T-cell (primary cell): ENCODE results near the gene FHOD3. TPM values are rescaled to one million over a fixed set of nuclear protein-coding genes. Genes with fewer than 3 reads are reported as not detected.

Source experiments
- ATAC-seq, 4 experiments: fragments of 200-7000 bp in 3 of 4; fragments of 150-1000 bp in 1 of 4; cut with Tn5 transposase; replicated peaks in 1 of 4; 1 replicate in 3 of 4; 2 replicates in 1 of 4; pipeline ENCODE4 v1.10.0; 2021; ENCODE audit warnings: moderate library complexity in 3 of 4, mild to moderate bottlenecking in 2 of 4, moderate number of reproducible peaks in 1 of 4
- CTCF ChIA-PET, 2 donors: fragments of 300-600 bp; sonication (Branson Sonifier 250); formaldehyde crosslinking; loops; one replicate each; lab custom pipeline; 2022; ENCODE audit warnings: antibody characterized with exemption in 2 of 2; lab: Charles Lee
- POLR2A ChIA-PET, 2 donors: fragments of 300-600 bp; sonication (Branson Sonifier 250); formaldehyde crosslinking; loops; one replicate each; lab custom pipeline; 2022; ENCODE audit warnings: antibody characterized with exemption in 2 of 2; lab: Charles Lee
- DNase-seq, 35 experiments: peaks; one replicate each; pipeline versions ENCODE4 v3.0.0 to v3.0.0-alpha.2; 2013 to 2023
- H3K27ac ChIP-seq: one replicate; pipeline ENCODE4 v1.5.1; 2013; ENCODE audit warnings: low read length
- H3K27me3 ChIP-seq, 2 experiments: replicated peaks in 1 of 2; 1 replicate in 1 of 2; 2 replicates in 1 of 2; pipeline versions ENCODE4 v1.6.1 to v1.7.0; 2013; ENCODE audit warnings: low read length in 1 of 2, mixed read lengths in 1 of 2; ENCODE audit not compliant: control insufficient read depth in 2 of 2, insufficient read depth in 2 of 2; ENCODE audit errors: extremely low read depth in 1 of 2
- H3K36me3 ChIP-seq, 2 donors: 1 replicate in 1 of 2; 2 replicates in 1 of 2; pipeline versions ENCODE4 v1.6.1 to v1.7.0; 2013; ENCODE audit warnings: low read length in 1 of 2; ENCODE audit not compliant: control insufficient read depth in 2 of 2, insufficient read depth in 1 of 2; ENCODE audit errors: extremely low read depth in 1 of 2
- H3K4me1 ChIP-seq, 2 experiments: 1 replicate in 1 of 2; 2 replicates in 1 of 2; pipeline versions ENCODE4 v1.6.1 to v1.7.0; 2013; ENCODE audit warnings: low read length in 2 of 2, mixed read lengths in 1 of 2; ENCODE audit not compliant: insufficient read depth in 2 of 2, control insufficient read depth in 1 of 2; ENCODE audit errors: extremely low read depth in 1 of 2
- H3K4me3 ChIP-seq, 2 donors: 1 replicate in 1 of 2; 2 replicates in 1 of 2; pipeline versions ENCODE4 v1.5.1 to v1.7.0; 2013; ENCODE audit warnings: mild to moderate bottlenecking in 2 of 2, low read length in 1 of 2, moderate library complexity in 1 of 2; ENCODE audit not compliant: control insufficient read depth in 1 of 2; ENCODE audit errors: extremely low read depth in 1 of 2
- H3K9me3 ChIP-seq: 2 replicates; pipeline ENCODE4 v1.7.0; 2013
- H3K27ac Mint-ChIP-seq, 2 donors: one replicate each; pipeline ENCODE4 v1.8.0; 2020 to 2021; ENCODE audit warnings: mild to moderate bottlenecking in 2 of 2, mixed read lengths in 2 of 2
- H3K27me3 Mint-ChIP-seq, 2 donors: one replicate each; pipeline ENCODE4 v1.8.0; 2021 to 2022; ENCODE audit warnings: mixed read lengths in 2 of 2
- H3K36me3 Mint-ChIP-seq: one replicate; pipeline ENCODE4 v1.8.0; 2021; ENCODE audit warnings: mixed read lengths
- H3K4me1 Mint-ChIP-seq, 3 donors: one replicate each; pipeline ENCODE4 v1.8.0; 2020 to 2022; ENCODE audit warnings: mixed read lengths in 3 of 3, mild to moderate bottlenecking in 1 of 3
- H3K4me3 Mint-ChIP-seq, 3 donors: one replicate each; pipeline ENCODE4 v1.8.0; 2020 to 2022; ENCODE audit warnings: mild to moderate bottlenecking in 3 of 3, mixed read lengths in 3 of 3, moderate library complexity in 3 of 3
- H3K9me3 Mint-ChIP-seq, 3 donors: one replicate each; pipeline ENCODE4 v1.8.0; 2020 to 2022; ENCODE audit warnings: mixed read lengths in 3 of 3
- WGBS: methylation state at CpG from one replicate; pipeline ENCODE4 v1.1.5; 2013; ENCODE audit warnings: missing lambda C conversion rate; ENCODE audit not compliant: insufficient coverage; 5-methylcytosine and 5-hydroxymethylcytosine counted together
- total RNA-seq, 35 experiments: library from RNA in 6 of 35; stranded (reverse) in 6 of 35; fragments of 120-200 nt in 1 of 35; gene quantifications; one replicate each; pipeline versions ENCODE4 v1.2.1 to v1.2.4 and lab custom pipeline; 2013 to 2026

Gene FHOD3
- total RNA-seq, 5 donors from 2014 or later (not counting 1 experiment from before 2014, with no cell fraction given), result 0.06 TPM; not detected in 4

- no peaks in the 10 kb centered on the region for H3K4me1 Mint-ChIP-seq
- no peaks in the 10 kb centered on the region for H3K4me1 ChIP-seq
- H3K27ac ChIP-seq, result no peak overlapping the region
- 83% methylated on average over 3 of the region's 3 CpGs for WGBS
- no peaks in the 10 kb centered on the region for H3K9me3 ChIP-seq
- H3K27me3 Mint-ChIP-seq, result peaks cover 30 to 41% of the 10 kb centered on the region in 2 donors
- H3K36me3 ChIP-seq, result no peaks in the 10 kb centered on the region
- ChIA-PET POLR2A (no interaction called here), CTCF (no interaction called here)
- DNase-seq (no peak), ATAC-seq (no peak)
- H3K36me3 Mint-ChIP-seq, result no peaks in the 10 kb centered on the region
- H3K4me3 ChIP-seq, result no peak overlapping the region
- H3K9me3 Mint-ChIP-seq, result no peaks in the 10 kb centered on the region
- no peak overlapping the region for H3K27ac Mint-ChIP-seq
- H3K27me3 ChIP-seq, result peaks cover 0 to 12% of the 10 kb centered on the region in 2 experiments
- H3K4me3 Mint-ChIP-seq, result no peak overlapping the region
Measured at GRCh38 chr18:36328385-36328858, 30.9 kb downstream of the FHOD3 start.

GRCh38 chr18:36328916-36329315, 31.4 kb downstream of the FHOD3 start:
- no peaks in the 10 kb centered on the region for H3K4me1 Mint-ChIP-seq
- no peaks in the 10 kb centered on the region for H3K9me3 Mint-ChIP-seq
- H3K4me3 Mint-ChIP-seq, result no peak overlapping the region
- no peak overlapping the region for H3K4me3 ChIP-seq
- H3K27ac ChIP-seq, result no peak overlapping the region
- H3K27ac Mint-ChIP-seq, result no peak overlapping the region
- POLR2A ChIA-PET, result no interaction called here
- peaks cover 0 to 12% of the 10 kb centered on the region in 2 experiments for H3K27me3 ChIP-seq
- ATAC-seq (no peak), DNase-seq (no peak)
- H3K27me3 Mint-ChIP-seq, result peaks cover 25 to 36% of the 10 kb centered on the region in 2 donors
- CTCF ChIA-PET, result no interaction called here
- WGBS, result 71% methylated on average over 5 of the region's 6 CpGs
- H3K4me1 ChIP-seq, result no peaks in the 10 kb centered on the region
- H3K9me3 ChIP-seq, result no peaks in the 10 kb centered on the region
- no peaks in the 10 kb centered on the region for H3K36me3 ChIP-seq
- no peaks in the 10 kb centered on the region for H3K36me3 Mint-ChIP-seq

DNA sequence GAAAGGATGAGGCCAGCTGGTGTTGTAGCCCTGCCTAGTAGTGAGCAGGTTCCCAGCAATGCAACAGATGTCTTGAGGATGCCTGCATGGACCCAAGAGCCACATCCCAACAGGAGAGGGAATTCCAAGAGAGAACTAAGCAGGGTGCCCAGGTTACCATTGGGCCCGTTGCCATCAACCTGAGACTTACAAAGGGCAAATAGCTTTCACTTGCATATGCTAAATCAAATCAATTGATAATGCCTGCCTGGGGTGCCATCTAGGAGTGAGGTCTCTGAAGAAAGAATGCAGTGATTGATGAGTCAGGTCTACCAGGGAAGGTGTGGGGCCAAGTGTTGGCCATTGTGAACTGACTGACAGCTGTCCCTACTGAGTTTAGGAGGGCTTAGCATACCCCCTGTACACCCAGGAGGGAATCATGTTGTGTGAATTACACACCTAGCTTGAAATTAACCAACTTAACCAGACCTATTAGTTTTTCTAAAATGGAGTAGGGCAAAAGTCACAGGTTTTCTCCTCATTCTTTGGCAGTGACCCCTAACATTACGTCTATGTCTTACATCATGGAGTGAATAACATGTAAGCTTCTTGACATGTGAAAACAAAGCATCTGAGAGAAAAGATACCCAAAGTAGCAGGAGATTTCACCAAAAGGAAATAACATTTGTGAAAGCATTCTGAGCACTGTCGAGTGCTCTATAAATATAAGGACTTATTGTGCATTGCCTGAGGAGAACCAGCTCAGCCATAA, 32.3 kb downstream of the FHOD3 start:
- CTCF ChIA-PET, result no interaction called here
- no peaks in the 10 kb centered on the region for H3K36me3 ChIP-seq
- no peaks in the 10 kb centered on the region for H3K36me3 Mint-ChIP-seq
- POLR2A ChIA-PET, result no interaction called here
- no peak overlapping the region for H3K4me3 Mint-ChIP-seq
- peaks cover 0 to 12% of the 10 kb centered on the region in 2 experiments for H3K27me3 ChIP-seq
- 71% methylated on average over 1 of the region's 3 CpGs for WGBS
- ATAC-seq, result no peak
- peaks cover 23 to 32% of the 10 kb centered on the region in 2 donors for H3K27me3 Mint-ChIP-seq
- no peak overlapping the region for H3K27ac Mint-ChIP-seq
- H3K4me1 Mint-ChIP-seq, result no peaks in the 10 kb centered on the region
- no peak overlapping the region for H3K27ac ChIP-seq
- no peaks in the 10 kb centered on the region for H3K9me3 ChIP-seq
- DNase-seq, result no peak
- no peaks in the 10 kb centered on the region for H3K4me1 ChIP-seq
- H3K9me3 Mint-ChIP-seq, result no peaks in the 10 kb centered on the region
- H3K4me3 ChIP-seq, result no peak overlapping the region

DNA sequence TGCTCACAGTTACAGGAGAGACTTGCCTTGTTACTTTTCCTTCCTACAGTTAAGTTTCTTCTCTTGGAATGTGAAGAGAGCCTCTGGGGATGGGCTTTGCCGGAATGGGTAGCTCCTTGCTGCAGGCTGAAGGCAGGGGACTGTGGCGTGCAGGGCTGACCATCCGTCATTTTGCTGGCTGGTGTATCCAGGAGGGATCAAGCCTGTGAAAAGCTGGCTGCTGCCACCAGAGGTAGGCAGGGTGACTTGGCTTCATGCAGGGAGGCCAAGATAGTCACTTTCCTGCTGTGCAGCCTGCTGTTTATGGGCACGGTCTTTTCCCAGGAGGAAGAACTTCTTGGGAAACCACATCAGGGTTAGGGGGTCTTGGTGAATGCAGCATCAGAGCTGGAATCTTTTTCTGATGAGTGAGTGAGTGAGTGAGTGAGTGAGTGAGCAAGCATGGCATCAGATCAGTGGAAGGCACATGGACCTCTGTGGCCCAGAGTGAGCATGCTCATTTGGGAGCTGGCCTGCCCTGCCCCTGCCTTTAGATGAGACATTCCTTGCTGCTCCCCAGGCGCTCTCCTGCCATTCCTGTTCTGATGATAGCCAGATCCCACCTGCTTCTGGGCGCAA, 33.0 kb downstream of the FHOD3 start:
- ATAC-seq, result no peak
- 80% methylated on average over 3 of the region's 6 CpGs for WGBS
- H3K9me3 Mint-ChIP-seq, result no peaks in the 10 kb centered on the region
- Histone ChIP-seq H3K9me3 (no peaks in the 10 kb centered on the region), H3K27ac (no peak overlapping the region), H3K36me3 (no peaks in the 10 kb centered on the region), H3K4me1 (no peaks in the 10 kb centered on the region), H3K27me3 (peaks cover 0 to 12% of the 10 kb centered on the region in 2 experiments), H3K4me3 (no peak overlapping the region)
- H3K27ac Mint-ChIP-seq, result no peak overlapping the region
- no peak overlapping the region for H3K4me3 Mint-ChIP-seq
- CTCF ChIA-PET, result no interaction called here
- POLR2A ChIA-PET, result no interaction called here
- no peaks in the 10 kb centered on the region for H3K4me1 Mint-ChIP-seq
- no peaks in the 10 kb centered on the region for H3K36me3 Mint-ChIP-seq
- no peak for DNase-seq
- peaks cover 23 to 32% of the 10 kb centered on the region in 2 donors for H3K27me3 Mint-ChIP-seq

GRCh38 chr18:36331521-36331971, 34.0 kb downstream of the FHOD3 start:
- Histone ChIP-seq H3K36me3 (no peaks in the 10 kb centered on the region), H3K27me3 (peaks cover 0 to 12% of the 10 kb centered on the region in 2 experiments), H3K4me1 (no peaks in the 10 kb centered on the region), H3K9me3 (no peaks in the 10 kb centered on the region), H3K27ac (no peak overlapping the region), H3K4me3 (no peak overlapping the region)
- DNase-seq, result no peak
- H3K27me3 Mint-ChIP-seq, result peaks cover 23 to 32% of the 10 kb centered on the region in 2 donors
- no peaks in the 10 kb centered on the region for H3K4me1 Mint-ChIP-seq
- CTCF ChIA-PET, result no interaction called here
- no peak overlapping the region for H3K4me3 Mint-ChIP-seq
- POLR2A ChIA-PET, result no interaction called here
- no peak for ATAC-seq
- no peaks in the 10 kb centered on the region for H3K9me3 Mint-ChIP-seq
- H3K27ac Mint-ChIP-seq, result no peak overlapping the region
- 9% methylated on average over 3 of the region's 5 CpGs for WGBS
- no peaks in the 10 kb centered on the region for H3K36me3 Mint-ChIP-seq

GRCh38 chr18:36333414-36333813, 35.9 kb downstream of the FHOD3 start:
- H3K27me3 Mint-ChIP-seq, result peaks cover 15 to 30% of the 10 kb centered on the region in 2 donors
- H3K9me3 ChIP-seq, result no peaks in the 10 kb centered on the region
- POLR2A ChIA-PET, result no interaction called here

More at GRCh38 chr18:36333414-36333813, 35.9 kb downstream of the FHOD3 start:
- no peaks in the 10 kb centered on the region for H3K4me1 ChIP-seq
- H3K36me3 Mint-ChIP-seq, result no peaks in the 10 kb centered on the region
- DNase-seq (no peak), ATAC-seq (no peak)
- no peaks in the 10 kb centered on the region for H3K9me3 Mint-ChIP-seq
- H3K27me3 ChIP-seq, result peaks cover 0 to 7% of the 10 kb centered on the region in 2 experiments
- H3K4me3 Mint-ChIP-seq, result no peak overlapping the region
- H3K27ac ChIP-seq, result no peak overlapping the region
- H3K4me3 ChIP-seq, result no peak overlapping the region
- H3K4me1 Mint-ChIP-seq, result no peaks in the 10 kb centered on the region
- CTCF ChIA-PET, result interaction anchor here in 1 of 2 donors (0.5 kb wide), 1 partner anchor 35 kb away, joined by 6 read pairs; no protein-coding TSS in a partner anchor
- no peak overlapping the region for H3K27ac Mint-ChIP-seq
- 60% methylated on average over 1 of the region's 3 CpGs for WGBS
- no peaks in the 10 kb centered on the region for H3K36me3 ChIP-seq
